HFF-Myc (cell line): ENCODE data around the gene GALNT16.
A peak's percentile ranks its signal among the peaks of the same experiment; 100 is the strongest.
"Not testable (repeated sequence)": the region's sequence is repeated elsewhere in the genome, so short reads cannot be mapped to it uniquely, and the experiment has no call there.

Source experiments
- DNase-seq: peaks from one replicate; pipeline ENCODE4 v3.0.0-alpha.2; 2011; ENCODE audit warnings: low read depth; ENCODE audit errors: extremely low read depth
- H3K4me3 ChIP-seq: replicated peaks from 2 replicates; pipeline ENCODE4 v1.5.1; 2011; ENCODE audit warnings: low read depth, mild to moderate bottlenecking, control low read depth, low read length
- TF ChIP-seq, protein P1 (sequence below): IDR thresholded peaks from 2 replicates; pipeline ENCODE4 v1.5.1; 2012; ENCODE audit warnings: mild to moderate bottlenecking, low read depth, low read length, control low read depth; ENCODE audit errors: missing control alignments

Gene GALNT16

DNA sequence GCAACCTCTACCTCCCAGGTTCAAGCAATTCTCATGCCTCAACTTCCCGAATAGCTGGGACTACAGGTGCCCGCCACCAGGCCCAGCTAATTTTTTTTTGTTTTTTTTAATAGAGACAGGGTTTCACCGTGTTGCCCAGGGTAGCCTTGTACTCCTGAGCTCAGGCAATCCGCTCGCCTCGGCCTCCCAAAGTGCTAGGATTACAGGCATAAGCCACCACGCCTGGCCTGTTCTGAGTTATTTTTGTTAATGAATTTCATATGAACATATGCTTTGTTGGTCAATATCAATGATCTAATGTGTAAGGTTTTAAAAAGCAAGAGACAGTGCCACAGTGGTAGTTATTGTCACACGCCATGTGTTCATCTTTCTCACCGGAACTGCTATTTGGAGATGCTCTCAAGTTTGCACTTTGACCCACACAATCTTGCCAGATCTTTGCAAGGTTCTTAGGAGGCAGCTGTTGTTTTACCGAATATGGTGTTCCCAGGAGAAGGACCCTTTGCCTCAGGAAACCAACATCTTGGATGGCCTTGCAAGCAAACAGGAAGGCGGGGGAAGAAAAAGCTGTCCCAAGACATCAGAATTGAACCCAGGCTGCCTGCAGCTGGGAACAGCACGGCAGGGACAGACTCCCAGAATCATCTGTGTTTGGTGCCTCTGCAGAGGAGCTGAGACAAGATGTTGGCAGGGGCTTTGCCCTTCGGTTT lies 30.0 kb downstream of the GALNT16 start:
- H3K4me3 ChIP-seq: no peak overlapping the region
- no peak for DNase-seq
- TF ChIP-seq, protein P1, sequence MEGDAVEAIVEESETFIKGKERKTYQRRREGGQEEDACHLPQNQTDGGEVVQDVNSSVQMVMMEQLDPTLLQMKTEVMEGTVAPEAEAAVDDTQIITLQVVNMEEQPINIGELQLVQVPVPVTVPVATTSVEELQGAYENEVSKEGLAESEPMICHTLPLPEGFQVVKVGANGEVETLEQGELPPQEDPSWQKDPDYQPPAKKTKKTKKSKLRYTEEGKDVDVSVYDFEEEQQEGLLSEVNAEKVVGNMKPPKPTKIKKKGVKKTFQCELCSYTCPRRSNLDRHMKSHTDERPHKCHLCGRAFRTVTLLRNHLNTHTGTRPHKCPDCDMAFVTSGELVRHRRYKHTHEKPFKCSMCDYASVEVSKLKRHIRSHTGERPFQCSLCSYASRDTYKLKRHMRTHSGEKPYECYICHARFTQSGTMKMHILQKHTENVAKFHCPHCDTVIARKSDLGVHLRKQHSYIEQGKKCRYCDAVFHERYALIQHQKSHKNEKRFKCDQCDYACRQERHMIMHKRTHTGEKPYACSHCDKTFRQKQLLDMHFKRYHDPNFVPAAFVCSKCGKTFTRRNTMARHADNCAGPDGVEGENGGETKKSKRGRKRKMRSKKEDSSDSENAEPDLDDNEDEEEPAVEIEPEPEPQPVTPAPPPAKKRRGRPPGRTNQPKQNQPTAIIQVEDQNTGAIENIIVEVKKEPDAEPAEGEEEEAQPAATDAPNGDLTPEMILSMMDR: no peak

DNA sequence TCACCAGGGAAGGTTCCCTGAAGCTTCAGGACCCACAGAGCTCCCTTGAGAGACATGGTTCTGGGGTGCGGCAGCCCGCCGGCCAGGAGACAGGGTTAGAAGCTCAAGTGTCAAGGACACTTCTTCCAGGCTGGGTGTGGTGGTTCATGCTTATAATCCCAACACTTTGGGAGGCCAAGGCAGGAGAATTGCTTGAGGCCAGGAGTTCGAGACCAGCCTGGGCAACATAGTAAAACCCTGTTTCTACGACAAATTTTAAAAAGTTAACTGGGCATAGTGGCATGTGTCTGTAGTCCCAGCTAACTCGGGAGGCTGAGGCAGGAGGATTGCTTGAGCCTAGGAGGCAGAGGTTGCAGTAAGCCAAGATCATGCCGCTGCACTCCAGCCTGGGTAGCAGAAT lies 30.9 kb downstream of the GALNT16 start:
- not testable (repeated sequence) for DNase-seq, H3K4me3 ChIP-seq

DNA sequence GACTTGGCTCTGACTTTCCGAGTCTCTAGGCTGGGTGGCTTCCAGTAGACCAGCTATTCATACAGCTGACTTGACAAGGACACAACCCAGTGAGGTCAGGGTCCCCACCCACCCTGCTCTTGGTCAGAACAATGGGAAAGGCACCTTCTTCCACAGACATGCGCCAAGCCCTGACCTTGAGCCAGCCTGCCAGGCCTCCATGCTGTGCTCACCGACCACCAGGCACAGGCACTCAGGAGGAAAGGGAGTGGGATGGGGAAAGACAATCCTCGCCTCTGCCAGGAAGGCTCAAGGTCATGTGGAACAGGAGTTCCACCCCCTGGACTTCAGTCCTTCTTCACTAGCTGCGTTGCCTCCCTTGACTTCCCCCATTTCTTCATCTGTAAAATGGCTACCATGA lies 31.4 kb downstream of the GALNT16 start:
- no peak for DNase-seq
- TF ChIP-seq, protein P1: no peak
- H3K4me3 ChIP-seq: no peak overlapping the region

DNA sequence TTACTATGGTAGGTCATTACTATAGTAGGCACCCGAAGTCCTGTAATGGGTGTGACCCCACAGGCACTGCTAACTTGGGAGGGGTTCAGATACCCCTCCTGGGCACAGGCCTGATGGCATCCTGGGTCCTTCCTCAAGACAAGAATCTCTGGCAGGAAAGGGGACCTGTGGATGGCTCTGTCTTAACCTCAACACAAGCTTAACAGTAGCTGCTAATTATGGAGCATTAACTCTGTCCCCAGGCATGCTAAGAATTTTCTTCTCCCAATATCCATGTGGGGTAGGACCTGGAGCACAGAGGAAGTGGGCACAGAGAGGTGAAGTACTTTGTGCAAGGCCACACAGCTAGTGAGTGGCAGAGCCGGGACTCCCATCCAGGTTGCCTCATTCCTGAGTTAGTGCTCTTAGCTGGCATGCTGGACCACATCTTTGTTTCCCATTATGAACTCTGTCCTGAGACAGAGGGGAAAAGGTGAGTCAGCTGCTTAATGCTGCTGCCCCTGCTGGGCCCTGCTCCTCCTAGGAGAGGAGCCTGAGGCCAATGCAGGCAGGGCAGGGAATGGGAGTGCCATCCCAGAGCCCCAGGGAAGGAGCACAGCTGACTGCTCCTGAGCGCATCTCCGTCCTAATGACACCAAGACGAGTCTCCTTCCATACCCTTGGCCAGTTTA lies 32.1 kb downstream of the GALNT16 start:
- no peak for DNase-seq
- no peak overlapping the region for H3K4me3 ChIP-seq

DNA sequence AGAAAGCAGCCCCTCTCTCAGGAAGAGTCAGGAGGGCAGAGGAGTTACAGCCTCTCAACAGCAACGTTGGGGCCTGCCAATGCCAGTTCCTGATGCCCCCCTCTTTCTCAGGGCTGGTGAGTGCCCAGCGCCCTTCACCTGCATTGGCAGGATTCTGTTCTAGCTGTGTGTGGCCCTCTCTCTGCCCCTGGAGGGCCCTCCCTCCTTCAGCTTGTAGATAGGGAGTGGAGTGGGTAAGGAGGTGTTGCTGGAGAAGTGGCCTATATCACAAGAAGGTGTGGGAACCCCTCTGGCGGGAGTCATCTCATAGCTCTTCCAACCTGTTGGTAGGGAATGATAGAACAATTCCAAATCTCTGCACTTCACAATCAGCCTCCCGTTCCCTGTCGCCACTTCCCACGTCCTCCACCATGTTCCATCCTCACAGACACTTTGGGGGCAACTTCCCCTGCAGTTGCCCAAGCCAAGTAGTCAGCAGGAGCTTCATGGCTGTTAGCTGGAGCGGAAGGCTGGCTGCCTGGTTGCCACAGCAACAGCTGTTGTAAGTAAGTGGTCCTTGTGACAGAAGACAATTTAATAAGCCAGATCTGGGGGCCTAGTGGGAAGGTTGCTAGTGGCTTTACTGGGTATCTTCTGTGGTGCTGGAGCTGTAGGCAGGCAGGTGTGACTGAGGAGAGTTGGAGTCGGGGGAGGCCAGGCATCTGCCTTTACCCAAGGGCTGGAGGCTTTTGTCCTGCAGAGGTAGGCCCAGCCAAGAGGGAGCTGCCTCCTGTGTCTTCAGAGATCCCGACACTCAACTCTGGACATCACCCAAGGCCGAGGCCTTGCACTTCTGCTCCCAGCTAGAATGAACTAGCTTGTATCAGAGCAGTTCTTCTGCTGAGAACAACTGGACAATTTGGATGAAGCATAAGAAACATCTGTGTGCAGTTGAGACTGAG lies 38.4 kb downstream of the GALNT16 start:
- TF ChIP-seq, protein P1: no peak
- DNase-seq: no peak
- no peak overlapping the region for H3K4me3 ChIP-seq

More for the DNA sequence above, 32.1 kb downstream of the GALNT16 start:
- TF ChIP-seq, protein P1: no peak

DNA sequence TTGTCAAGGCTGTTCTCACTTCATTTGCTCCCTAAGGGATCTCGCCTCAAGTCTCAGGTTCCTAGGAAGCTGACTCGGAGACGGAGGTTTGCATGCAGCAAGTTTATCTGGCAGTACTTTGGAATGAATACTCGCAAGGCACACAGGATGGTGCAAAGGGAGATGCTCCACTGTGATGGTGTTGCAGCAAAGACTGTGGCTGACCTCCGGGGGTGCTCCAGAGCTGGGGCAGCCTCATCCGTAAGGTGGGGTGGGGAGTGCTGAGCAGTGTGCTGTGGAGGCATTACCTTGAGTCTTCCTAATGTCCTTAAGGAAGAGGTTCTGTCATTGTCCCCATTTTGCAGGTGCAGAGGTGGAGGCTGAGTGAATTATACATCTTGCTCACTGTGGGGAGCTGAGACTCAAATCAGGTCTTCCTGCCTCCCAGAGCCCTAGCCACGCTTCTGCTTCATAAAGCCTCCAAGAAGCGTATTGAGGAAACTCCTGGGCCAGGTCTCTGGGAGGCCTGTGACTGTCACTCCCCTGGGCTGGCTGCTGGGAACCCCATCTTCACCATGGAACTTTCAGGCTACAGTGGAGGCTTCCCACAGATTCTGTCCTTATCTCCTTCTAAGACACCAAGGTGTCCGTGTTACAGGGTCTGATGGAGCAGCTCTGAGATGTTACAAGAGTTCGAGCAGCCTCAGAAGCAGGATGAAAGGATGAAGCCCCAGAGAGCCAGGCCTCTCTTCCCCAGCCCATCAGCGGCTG lies 39.5 kb downstream of the GALNT16 start:
- no peak overlapping the region for H3K4me3 ChIP-seq
- no peak for DNase-seq
- TF ChIP-seq, protein P1: peak; percentile 29
